ENCODE data around the gene UNC13B.

The UNC13B gene

DNA sequence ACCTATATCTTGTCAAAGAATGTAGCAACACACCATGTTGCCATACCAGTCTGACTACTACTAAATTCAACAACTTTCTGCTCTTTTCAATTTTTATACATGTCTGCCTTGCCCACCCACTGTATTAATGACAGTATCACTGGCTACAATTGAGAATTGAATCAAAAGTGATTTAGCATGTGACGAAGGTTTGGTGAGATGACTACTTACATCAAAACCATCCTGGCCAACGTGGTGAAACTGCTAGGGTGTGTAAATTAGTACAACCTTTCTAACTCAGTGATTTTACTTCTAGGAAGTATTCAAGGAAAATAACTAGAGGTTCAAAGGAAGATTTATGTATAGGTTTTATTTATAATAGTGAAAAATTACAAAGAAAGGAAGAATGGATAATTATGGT is 109.8 kb downstream of the UNC13B start:
- Histone ChIP-seq H3F3A (ENCODE audit: insufficient read depth, low read length) (no peaks in the 10 kb centered on the region), H4K20me1 (ENCODE audit: insufficient read depth, low read length) (no peaks in the 10 kb centered on the region), H3K79me2 (ENCODE audit: insufficient read depth, low read length) (no peaks in the 10 kb centered on the region), H3K9ac (ENCODE audit: low read length) (no peak overlapping the region), H3K4me2 (ENCODE audit: low read length) (no peak overlapping the region), H3K27me3 (ENCODE audit: insufficient read depth, low read length) (no peaks in the 10 kb centered on the region), H3K36me3 (ENCODE audit: insufficient read depth, low read length) (no peaks in the 10 kb centered on the region), H3K4me3 (ENCODE audit: low read depth, low read length, poor library complexity, severe bottlenecking) (no peak overlapping the region), H3K4me1 (ENCODE audit: insufficient read depth, low read length, severe bottlenecking) (no peaks in the 10 kb centered on the region), H2AFZ (ENCODE audit: low read length) (no peak overlapping the region), H3K9me2 (ENCODE audit: low read depth, low read length) (no peaks in the 10 kb centered on the region), H3K27ac (ENCODE audit: low read depth, low read length, poor library complexity, severe bottlenecking) (no peak overlapping the region), H3K9me3 (ENCODE audit: low read length) (no peaks in the 10 kb centered on the region)
- TF ChIP-seq, protein P1, sequence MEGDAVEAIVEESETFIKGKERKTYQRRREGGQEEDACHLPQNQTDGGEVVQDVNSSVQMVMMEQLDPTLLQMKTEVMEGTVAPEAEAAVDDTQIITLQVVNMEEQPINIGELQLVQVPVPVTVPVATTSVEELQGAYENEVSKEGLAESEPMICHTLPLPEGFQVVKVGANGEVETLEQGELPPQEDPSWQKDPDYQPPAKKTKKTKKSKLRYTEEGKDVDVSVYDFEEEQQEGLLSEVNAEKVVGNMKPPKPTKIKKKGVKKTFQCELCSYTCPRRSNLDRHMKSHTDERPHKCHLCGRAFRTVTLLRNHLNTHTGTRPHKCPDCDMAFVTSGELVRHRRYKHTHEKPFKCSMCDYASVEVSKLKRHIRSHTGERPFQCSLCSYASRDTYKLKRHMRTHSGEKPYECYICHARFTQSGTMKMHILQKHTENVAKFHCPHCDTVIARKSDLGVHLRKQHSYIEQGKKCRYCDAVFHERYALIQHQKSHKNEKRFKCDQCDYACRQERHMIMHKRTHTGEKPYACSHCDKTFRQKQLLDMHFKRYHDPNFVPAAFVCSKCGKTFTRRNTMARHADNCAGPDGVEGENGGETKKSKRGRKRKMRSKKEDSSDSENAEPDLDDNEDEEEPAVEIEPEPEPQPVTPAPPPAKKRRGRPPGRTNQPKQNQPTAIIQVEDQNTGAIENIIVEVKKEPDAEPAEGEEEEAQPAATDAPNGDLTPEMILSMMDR (IDR thresholded peaks at IDR 0.05; ENCODE audit: low read length): no peak
- no peak for TF ChIP-seq EZH2 (IDR thresholded peaks at IDR 0.05; ENCODE audit: borderline replicate concordance, low read length)

DNA sequence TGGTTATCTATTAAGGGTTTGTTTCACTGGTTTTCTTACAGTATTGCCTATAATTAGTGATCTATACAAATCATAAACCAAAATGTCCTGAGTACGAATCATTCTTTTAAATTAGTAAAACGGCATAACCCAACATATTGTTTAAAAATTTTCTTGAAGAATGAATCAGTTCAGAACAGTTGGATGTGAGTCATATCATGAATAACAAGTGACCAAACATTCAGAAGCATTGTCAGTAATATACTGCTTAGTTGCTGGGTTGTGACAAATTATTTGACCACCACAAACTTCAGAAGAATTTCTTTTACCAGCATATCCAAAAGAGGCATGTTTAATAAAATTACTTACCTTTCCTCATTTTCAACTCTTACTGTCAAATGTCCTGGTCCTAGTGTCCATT is 111.2 kb downstream of the UNC13B start:
- H3K27ac ChIP-seq (ENCODE audit: low read depth, low read length, poor library complexity, severe bottlenecking): no peak overlapping the region

DNA sequence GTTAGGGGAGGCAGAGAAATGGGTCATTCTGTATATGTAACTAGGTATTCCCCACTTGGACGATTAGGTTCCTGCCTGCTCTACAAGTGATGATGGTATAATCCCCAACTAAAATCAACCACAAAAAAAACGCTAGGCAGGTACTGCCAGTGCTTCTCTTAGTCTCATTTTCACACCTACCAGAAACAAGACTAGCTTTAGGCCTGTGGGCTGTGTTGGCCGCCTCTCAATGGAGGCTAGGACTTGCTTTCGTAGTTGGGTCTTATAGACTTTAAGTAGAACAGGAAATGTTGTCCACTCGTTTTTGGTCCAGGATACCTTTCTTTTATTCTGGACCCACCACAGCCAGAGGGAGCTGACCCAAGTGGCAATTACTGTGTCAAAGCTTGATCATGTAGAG is 111.8 kb downstream of the UNC13B start:
- Histone ChIP-seq H3K9ac (ENCODE audit: low read length) (no peak overlapping the region), H3K4me2 (ENCODE audit: low read length) (no peak overlapping the region), H2AFZ (ENCODE audit: low read length) (no peak overlapping the region), H3K36me3 (ENCODE audit: insufficient read depth, low read length) (no peaks in the 10 kb centered on the region), H3K9me3 (ENCODE audit: low read length) (no peaks in the 10 kb centered on the region), H3K9me2 (ENCODE audit: low read depth, low read length) (no peaks in the 10 kb centered on the region), H3K4me3 (ENCODE audit: low read depth, low read length, poor library complexity, severe bottlenecking) (no peak overlapping the region), H3K4me1 (ENCODE audit: insufficient read depth, low read length, severe bottlenecking) (no peaks in the 10 kb centered on the region), H3K27ac (ENCODE audit: low read depth, low read length, poor library complexity, severe bottlenecking) (no peak overlapping the region), H4K20me1 (ENCODE audit: insufficient read depth, low read length) (no peaks in the 10 kb centered on the region), H3K27me3 (ENCODE audit: insufficient read depth, low read length) (no peaks in the 10 kb centered on the region), H3F3A (ENCODE audit: insufficient read depth, low read length) (no peaks in the 10 kb centered on the region), H3K79me2 (ENCODE audit: insufficient read depth, low read length) (no peaks in the 10 kb centered on the region)
- TF ChIP-seq EZH2 (IDR thresholded peaks at IDR 0.05; ENCODE audit: borderline replicate concordance, low read length): no peak
- TF ChIP-seq, protein P1 (IDR thresholded peaks at IDR 0.05; ENCODE audit: low read length): no peak

More for the DNA sequence above, 111.2 kb downstream of the UNC13B start:
- TF ChIP-seq EZH2 (IDR thresholded peaks at IDR 0.05; ENCODE audit: borderline replicate concordance, low read length): no peak
- TF ChIP-seq, protein P1 (IDR thresholded peaks at IDR 0.05; ENCODE audit: low read length): no peak
- Histone ChIP-seq H3K4me3 (ENCODE audit: low read depth, low read length, poor library complexity, severe bottlenecking) (no peak overlapping the region), H3K9me2 (ENCODE audit: low read depth, low read length) (no peaks in the 10 kb centered on the region), H3K79me2 (ENCODE audit: insufficient read depth, low read length) (no peaks in the 10 kb centered on the region), H3F3A (ENCODE audit: insufficient read depth, low read length) (no peaks in the 10 kb centered on the region), H3K9ac (ENCODE audit: low read length) (no peak overlapping the region), H3K36me3 (ENCODE audit: insufficient read depth, low read length) (no peaks in the 10 kb centered on the region), H3K4me1 (ENCODE audit: insufficient read depth, low read length, severe bottlenecking) (no peaks in the 10 kb centered on the region), H4K20me1 (ENCODE audit: insufficient read depth, low read length) (no peaks in the 10 kb centered on the region), H3K27me3 (ENCODE audit: insufficient read depth, low read length) (no peaks in the 10 kb centered on the region), H3K4me2 (ENCODE audit: low read length) (no peak overlapping the region), H2AFZ (ENCODE audit: low read length) (no peak overlapping the region), H3K9me3 (ENCODE audit: low read length) (no peaks in the 10 kb centered on the region)

Measured in OCI-LY1 (cell line).